ENCODE measurements around the gene PAX4.
"Not testable (repeated sequence)": the region's sequence is repeated elsewhere in the genome, so short reads cannot be mapped to it uniquely, and the experiment has no call there.

PAX4 gene

GRCh38 chr7:127586346-127586745 is 31.6 kb downstream of the PAX4 start:
- in situ Hi-C loops (cut with MboI; ENCODE audit: low sequenced_read_pairs): no loop called here

- in situ Hi-C loops (cut with MboI; ENCODE audit: low sequenced_read_pairs): no loop called here
Measured at GRCh38 chr7:127585044-127585953, 32.6 kb downstream of the PAX4 start, which contains the start of gene GCC1. Gene GCC1 (minus strand): TSS chr7:127585596. CDS start chr7:127585182, 414 bp downstream.

GRCh38 chr7:127584648-127585043 is 33.3 kb downstream of the PAX4 start:
- in situ Hi-C loops (cut with MboI; ENCODE audit: low sequenced_read_pairs): no loop called here

GRCh38 chr7:127582361-127582760 is 35.6 kb downstream of the PAX4 start:
- in situ Hi-C loops (cut with MboI; ENCODE audit: low sequenced_read_pairs): no loop called here

- in situ Hi-C loops (cut with MboI; ENCODE audit: low sequenced_read_pairs): no loop called here
Measured at GRCh38 chr7:127581716-127582115, 36.2 kb downstream of the PAX4 start.

- in situ Hi-C loops (cut with MboI; ENCODE audit: low sequenced_read_pairs): no loop called here
Measured at GRCh38 chr7:127580612-127581011, 37.3 kb downstream of the PAX4 start.

- in situ Hi-C loops (cut with MboI; ENCODE audit: low sequenced_read_pairs): no loop called here
Measured at GRCh38 chr7:127578711-127579275, 39.1 kb downstream of the PAX4 start.

GRCh38 chr7:127578036-127578684 is 39.8 kb downstream of the PAX4 start:
- in situ Hi-C loops (cut with MboI; ENCODE audit: low sequenced_read_pairs): no loop called here

GRCh38 chr7:127571741-127572505 is 46.0 kb downstream of the PAX4 start:
- in situ Hi-C loops (cut with MboI; ENCODE audit: low sequenced_read_pairs): no loop called here

GRCh38 chr7:127568034-127568433 is 49.9 kb downstream of the PAX4 start:
- in situ Hi-C loops (cut with MboI; ENCODE audit: low sequenced_read_pairs): not testable (repeated sequence)

- in situ Hi-C loops (cut with MboI; ENCODE audit: low sequenced_read_pairs): no loop called here
Measured at GRCh38 chr7:127566242-127566641, 51.7 kb downstream of the PAX4 start.
